ENCODE data around the gene RNU5D-1. TPM values are rescaled to one million over a fixed set of nuclear protein-coding genes. Genes with fewer than 3 reads are reported as not detected.

RNU5D-1 gene
- total RNA-seq, 2 experiments from 2014 or later, result not detected

- ChIA-PET CTCF (no interaction called here), POLR2A (no interaction called here)
Observed at GRCh38 chr1:44688760-44689446, 42.1 kb downstream of the RNU5D-1 start.

GRCh38 chr1:44685881-44686280, 45.1 kb downstream of the RNU5D-1 start:
- POLR2A ChIA-PET, result no interaction called here
- CTCF ChIA-PET, result no interaction called here

DNA sequence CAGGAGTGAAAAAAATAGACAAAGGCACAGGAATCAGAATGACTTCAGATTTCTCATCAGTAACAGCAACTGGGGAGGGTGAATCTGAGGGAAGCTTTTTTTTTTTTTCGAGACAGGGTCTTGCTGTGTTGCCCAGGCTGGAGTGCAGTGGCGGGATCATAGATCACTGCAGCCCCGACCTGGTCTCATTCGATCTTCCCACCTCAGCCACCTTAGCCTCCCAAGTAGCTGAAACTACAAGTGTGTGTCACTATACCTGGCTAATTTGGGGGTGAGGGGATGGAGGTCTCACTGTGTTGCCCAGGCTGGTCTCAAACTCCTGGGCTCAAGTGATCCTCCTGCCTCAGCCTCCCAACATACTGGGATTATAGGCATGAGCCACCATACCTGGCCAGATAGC, 45.8 kb downstream of the RNU5D-1 start:
- ChIA-PET CTCF (no interaction called here), POLR2A (no interaction called here)

GRCh38 chr1:44684525-44684924, 46.4 kb downstream of the RNU5D-1 start:
- POLR2A ChIA-PET, result no interaction called here
- CTCF ChIA-PET, result no interaction called here

GRCh38 chr1:44682883-44683265, 48.1 kb downstream of the RNU5D-1 start:
- POLR2A ChIA-PET, result no interaction called here
- CTCF ChIA-PET, result no interaction called here

DNA sequence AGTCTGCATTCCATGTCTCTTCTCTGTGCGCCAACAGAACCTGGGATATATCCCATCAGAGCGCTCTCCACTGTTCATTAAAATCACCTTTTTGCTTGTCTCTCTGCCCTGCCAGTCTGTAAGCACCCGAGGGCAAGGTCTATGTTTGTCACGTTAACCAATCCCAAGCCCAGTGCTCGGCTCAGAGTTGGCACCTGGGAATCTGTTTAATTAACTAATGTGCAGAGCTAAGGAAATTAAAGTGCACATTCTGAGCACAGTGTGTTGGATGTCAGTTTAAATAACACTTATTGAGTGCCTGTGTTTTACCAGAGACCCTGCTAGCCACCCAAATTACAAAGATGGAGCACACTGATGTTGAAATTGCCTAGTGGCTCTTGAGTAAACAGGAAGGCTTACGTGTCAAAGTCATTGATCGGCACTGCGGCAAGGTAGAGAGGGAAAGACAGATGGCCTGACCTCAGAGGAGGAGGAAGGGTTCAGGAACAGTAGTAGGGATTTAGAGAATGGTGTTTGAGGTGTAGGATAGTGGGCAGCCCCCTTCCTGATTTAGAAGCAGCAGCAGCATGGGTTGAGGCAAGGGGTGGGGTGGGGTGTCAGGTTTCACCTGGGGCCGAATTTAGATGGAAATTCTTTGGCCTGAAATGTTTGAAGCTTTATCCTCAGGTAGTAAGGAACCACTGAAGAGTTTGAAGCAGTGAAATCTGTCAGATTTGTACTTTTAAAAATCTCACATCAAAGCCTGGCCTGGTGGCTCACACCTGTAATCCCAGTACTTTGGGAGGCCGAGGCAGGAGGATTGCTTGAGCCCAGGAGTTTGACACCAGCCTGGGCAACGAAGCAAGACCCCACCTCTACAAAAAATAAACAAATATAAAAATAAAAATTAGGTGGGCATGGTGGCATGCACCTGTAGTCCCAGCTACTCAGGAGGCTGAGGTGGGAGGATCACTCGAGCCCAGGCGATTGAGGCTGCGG, 48.8 kb downstream of the RNU5D-1 start:
- CTCF ChIA-PET, result no interaction called here
- POLR2A ChIA-PET, result no interaction called here

Other genes with a start within 250 kb of the RNU5D-1 start
- gene TMEM53, start 56.7 kb downstream of the RNU5D-1 start, total RNA-seq, result 1 to 10 TPM; 2.8 to 2.9 TPM
- gene ARMH1, start 56.5 kb downstream of the RNU5D-1 start, total RNA-seq, result 10 to 100 TPM; 49.6 to 52.0 TPM
- gene KIF2C, start 8.7 kb upstream of the RNU5D-1 start, total RNA-seq, result 10 to 100 TPM; 45.4 to 49.1 TPM
- gene RPS8, start 44.4 kb upstream of the RNU5D-1 start, total RNA-seq, result 1,000 to 10,000 TPM; 2,525 to 2,551 TPM
- 1 to 10 TPM; 1.1 to 1.3 TPM for gene BEST4, start 57.0 kb upstream of the RNU5D-1 start, total RNA-seq
- gene PLK3, start 69.2 kb upstream of the RNU5D-1 start, total RNA-seq, result 100 to 1,000 TPM in 1 of 2 experiments, 10 to 100 TPM in 1; 96.6 to 105 TPM
- not detected for gene DYNLT4, start 76.2 kb upstream of the RNU5D-1 start, total RNA-seq
- gene BTBD19, start 77.4 kb upstream of the RNU5D-1 start, total RNA-seq, result 1 to 10 TPM; 8.2 to 9.6 TPM
- under 1 TPM; 0.46 to 0.51 TPM for gene PTCH2, start 112.1 kb upstream of the RNU5D-1 start, total RNA-seq

Measured in activated CD8-positive, alpha-beta memory T cell treated with anti-CD3 and anti-CD28 coated beads for 36 hours (primary cell).